ENCODE data around the gene CRYL1. TPM values are rescaled to one million over a fixed set of nuclear protein-coding genes. Genes with fewer than 3 reads are reported as not detected.

The CRYL1 gene
- total and polyA plus RNA-seq, 9 of the 15 experiments (the other 6 are each of a cell fraction or from before 2014, with no cell fraction given), result 1.0 to 6.9 (median 2.4) TPM

- TF ChIP-seq THRA (IDR thresholded peaks at IDR 0.05) (no peak), AFF1 (IDR thresholded peaks at IDR 0.05; ENCODE audit: low read depth in 1 of 2, partially characterized antibody in 2 of 2) (no peak), MAFF (IDR thresholded peaks at IDR 0.05; ENCODE audit: low read length) (peak; percentile 69), TRIM28 (IDR thresholded peaks at IDR 0.05) (no peak), TRIM25 (IDR thresholded peaks at IDR 0.05; ENCODE audit: borderline replicate concordance) (no peak), NFE2 (IDR thresholded peaks at IDR 0.05; ENCODE audit: low read depth) (peak; percentile 89), PURB (CRISPR knock-in tag; IDR thresholded peaks at IDR 0.05; ENCODE audit: low read depth) (no peak), SRSF1 (IDR thresholded peaks at IDR 0.05; ENCODE audit: low read depth, low read length) (no peak), DEAF1 (CRISPR knock-in tag; IDR thresholded peaks at IDR 0.05) (peak; percentile 78), ARID4B (CRISPR knock-in tag; IDR thresholded peaks at IDR 0.05) (no peak), ZC3H11A (IDR thresholded peaks at IDR 0.05; ENCODE audit: low read depth, low read length) (no peak)
Observed at GRCh38 chr13:20495087-20496023, 30.3 kb downstream of the CRYL1 start (continued).

Data from K562 (cell line).